GM19455 (cell line): ENCODE data around the gene NKX2-4.

ENCODE experiments used
- ATAC-seq: cut with Tn5 transposase; IDR thresholded peaks from one replicate; pipeline ENCODE4 v1.9.1; 2021; ENCODE audit not compliant: unreplicated experiment

Gene NKX2-4

DNA sequence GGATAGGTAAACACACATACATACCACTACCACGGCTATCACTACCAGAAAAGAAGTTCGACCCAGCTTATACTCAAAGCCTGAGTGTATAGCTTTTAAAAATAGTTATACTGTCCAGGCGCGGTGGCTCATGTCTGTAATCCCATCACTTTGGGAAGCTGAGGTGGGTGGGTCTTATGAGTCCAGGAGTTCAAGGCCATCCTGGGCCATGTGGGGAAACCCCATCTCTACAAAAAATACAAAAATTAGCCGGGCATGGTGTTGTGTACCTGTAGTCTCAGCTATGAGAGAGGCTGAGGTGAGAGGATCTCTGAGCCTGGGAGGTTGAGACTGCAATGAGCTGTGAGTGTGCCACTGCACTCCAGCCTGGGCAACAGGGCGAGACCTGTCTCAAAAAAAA is 32.9 kb downstream of the NKX2-4 start:
- no peak for ATAC-seq

DNA sequence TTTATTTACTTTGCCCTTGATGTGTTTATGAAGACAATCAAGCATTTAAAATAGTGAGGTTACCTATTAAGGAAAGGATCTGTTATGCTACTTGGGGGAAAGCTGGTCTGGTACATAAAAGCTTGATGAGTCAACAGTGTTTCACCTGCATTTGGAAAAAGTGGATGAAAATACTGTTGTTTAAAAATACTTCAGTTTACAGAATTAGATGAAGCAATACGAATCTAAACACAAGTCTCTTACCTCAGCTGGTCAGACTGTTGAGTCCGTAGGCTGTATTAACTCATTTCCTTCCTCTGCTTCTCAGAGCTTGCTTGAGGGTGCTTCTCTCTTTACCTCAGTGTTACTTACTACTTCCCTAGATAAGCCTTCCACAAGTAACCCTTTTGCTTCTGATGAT is 36.1 kb downstream of the NKX2-4 start:
- ATAC-seq: no peak

DNA sequence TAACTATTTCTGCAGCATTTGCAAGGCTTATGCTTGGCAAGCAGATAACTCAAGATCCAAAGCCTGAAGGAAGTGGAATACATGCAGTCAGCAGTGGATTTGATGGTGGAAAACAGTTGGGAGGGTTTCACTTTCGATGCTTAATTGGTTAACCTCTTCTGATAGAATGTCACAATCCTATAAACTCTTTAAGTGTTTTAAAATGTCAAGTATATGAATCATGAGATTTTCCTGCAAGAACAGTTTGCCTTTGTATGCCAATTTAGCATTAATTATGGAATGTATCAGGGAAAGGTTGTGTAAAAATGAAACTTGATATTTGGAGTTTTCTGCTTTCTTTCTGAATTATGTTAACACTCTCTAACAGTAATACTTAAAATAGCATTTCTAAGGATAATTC is 36.6 kb downstream of the NKX2-4 start:
- no peak for ATAC-seq

DNA sequence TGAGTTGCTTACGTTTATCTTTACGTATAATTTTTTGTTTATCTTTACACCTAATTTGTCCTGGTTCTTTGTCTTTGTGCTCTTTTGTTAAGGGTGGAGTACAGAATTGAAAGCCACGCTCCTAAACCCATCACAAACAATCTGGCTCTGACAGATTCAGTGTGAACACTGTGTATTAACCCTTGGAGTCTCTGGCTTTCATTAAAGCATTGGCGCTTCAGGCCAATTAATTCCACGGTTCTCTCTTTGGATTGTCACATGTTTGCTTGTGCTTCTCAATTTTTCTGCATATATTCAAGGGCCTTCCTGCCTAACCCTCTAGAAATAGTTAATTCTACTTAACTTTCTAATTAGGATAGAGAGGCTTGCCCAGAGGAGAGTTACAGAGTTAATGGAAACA is 38.6 kb downstream of the NKX2-4 start:
- ATAC-seq: no peak

DNA sequence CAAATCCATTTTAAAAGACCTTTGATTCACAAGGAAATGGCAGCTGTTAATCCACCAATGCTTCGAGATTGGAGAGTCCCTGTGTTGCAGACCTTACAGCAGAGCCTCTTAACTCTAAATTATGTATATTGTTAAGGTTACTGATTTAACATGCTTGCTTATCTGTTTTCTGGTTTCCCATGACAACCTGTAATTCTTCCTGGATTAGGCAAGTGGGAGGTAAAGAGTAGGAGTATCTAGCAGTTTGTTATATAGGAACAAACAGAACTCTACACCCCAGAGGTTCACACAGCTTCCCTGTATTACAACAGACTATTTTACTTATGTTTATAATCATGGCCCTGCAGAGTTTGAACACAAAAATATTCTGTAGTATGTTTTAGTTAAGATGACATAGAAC is 39.5 kb downstream of the NKX2-4 start:
- ATAC-seq: no peak

DNA sequence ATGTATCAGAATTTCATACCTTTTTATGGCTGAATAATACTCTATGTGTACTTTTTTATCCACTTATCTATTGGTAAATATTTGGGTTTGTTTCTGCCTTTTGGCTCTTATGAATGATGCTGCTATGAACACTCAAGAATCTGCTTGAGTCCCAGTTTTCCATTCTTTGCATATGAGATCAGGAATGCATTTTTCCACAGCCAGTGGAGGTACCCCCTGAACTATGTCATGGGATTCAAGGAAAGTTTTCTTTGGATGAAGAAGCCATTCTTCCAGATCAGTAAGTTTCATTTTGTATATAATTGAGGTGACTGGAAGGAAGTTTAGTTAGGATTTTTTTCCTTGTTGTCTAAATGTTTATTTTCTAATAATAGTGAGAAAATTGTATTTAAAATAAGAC is 40.9 kb downstream of the NKX2-4 start:
- ATAC-seq: no peak

DNA sequence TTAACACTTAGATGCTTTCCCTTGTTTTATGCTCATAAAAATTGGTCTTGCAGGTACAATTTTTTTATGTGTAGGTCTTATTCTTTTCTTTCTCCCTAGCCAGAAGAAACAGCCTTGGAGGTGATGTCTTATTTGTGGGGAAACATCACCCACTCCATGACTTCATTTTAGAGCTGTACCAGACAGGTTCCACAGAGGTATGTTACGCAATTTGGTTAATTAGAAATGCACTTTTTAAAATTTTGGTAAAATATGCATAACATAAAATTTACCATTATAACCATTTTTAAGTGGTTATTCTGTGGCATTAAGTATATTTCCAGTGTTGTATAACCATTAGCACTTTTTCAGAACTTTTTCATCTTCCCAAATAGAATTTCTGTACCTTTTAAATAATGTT is 41.3 kb downstream of the NKX2-4 start:
- ATAC-seq: no peak

DNA sequence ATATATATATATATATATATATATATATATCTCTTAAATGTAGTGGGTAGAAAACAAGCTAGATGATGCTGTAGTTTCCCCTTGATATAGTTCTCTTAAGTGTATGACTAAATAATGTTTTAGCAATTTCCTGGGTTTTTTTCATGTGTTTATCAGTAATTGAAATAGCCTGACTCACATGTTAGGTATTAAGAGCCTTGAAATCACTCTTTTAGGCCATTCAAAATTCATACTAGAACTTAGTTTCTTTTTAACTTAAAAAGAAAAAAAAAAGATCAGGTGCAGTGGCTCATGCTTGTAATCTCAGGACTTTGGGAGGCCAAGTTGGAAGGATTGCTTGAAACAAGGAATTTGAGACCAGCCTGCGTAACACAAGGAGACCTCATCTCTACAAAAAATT is 44.1 kb downstream of the NKX2-4 start:
- no peak for ATAC-seq

DNA sequence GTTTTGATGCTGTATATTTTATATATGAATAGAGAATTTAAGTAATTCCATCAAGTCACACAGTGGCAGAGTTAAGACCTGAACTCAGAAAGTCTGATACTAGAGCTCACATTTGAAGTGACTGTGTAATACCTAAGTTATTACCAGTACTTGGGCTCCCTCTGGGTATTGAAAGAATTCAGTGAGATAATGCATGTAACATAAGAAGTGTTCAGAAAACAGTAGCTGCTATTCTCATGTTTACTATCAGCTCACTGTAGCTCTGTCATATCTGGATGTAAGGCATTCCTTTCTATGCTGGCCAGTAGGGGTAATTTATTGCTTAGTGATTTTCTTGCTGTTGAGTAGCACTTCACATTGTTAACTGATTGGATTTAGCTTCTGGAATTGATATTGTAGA is 44.6 kb downstream of the NKX2-4 start:
- no peak for ATAC-seq
